Ishikawa (cell line): Measurements from ENCODE around the gene CD84.

Experiments used
- CEBPB ChIP-seq: IDR thresholded peaks from 2 replicates; pipeline ENCODE4 v1.6.1; 2012
- CREB1 ChIP-seq: IDR thresholded peaks from 2 replicates; pipeline ENCODE4 v1.6.1; 2012; ENCODE audit warnings: low read depth
- EGR1 ChIP-seq: IDR thresholded peaks from 2 replicates; pipeline ENCODE4 v1.6.1; 2012
- EP300 ChIP-seq: IDR thresholded peaks from 2 replicates; pipeline ENCODE4 v1.6.1; 2012; ENCODE audit warnings: borderline replicate concordance
- FOXM1 ChIP-seq: IDR thresholded peaks from 2 replicates; pipeline ENCODE4 v1.6.1; 2012; ENCODE audit warnings: low read depth, borderline replicate concordance
- NFIC ChIP-seq: IDR thresholded peaks from 2 replicates; pipeline ENCODE4 v1.6.1; 2012
- RAD21 ChIP-seq: IDR thresholded peaks from 2 replicates; pipeline ENCODE4 v1.6.1; 2012; ENCODE audit warnings: low read depth
- TAF1 ChIP-seq: IDR thresholded peaks from 2 replicates; pipeline ENCODE4 v1.6.1; 2012; ENCODE audit warnings: low read depth, mild to moderate bottlenecking
- TCF12 ChIP-seq: IDR thresholded peaks from 2 replicates; pipeline ENCODE4 v1.6.1; 2012; ENCODE audit warnings: low read depth
- TEAD4 ChIP-seq: IDR thresholded peaks from 2 replicates; pipeline ENCODE4 v1.6.1; 2012
- YY1 ChIP-seq: IDR thresholded peaks from 2 replicates; pipeline ENCODE4 v1.6.1; 2012; ENCODE audit warnings: low read depth
- ZBTB7A ChIP-seq: IDR thresholded peaks from 2 replicates; pipeline ENCODE4 v1.6.1; 2012; ENCODE audit warnings: low read depth
- TF ChIP-seq, protein P1 (sequence below): IDR thresholded peaks from 2 replicates; pipeline ENCODE4 v1.6.1; 2012; ENCODE audit warnings: low read depth, mild to moderate bottlenecking
- TF ChIP-seq, protein P2 (sequence below): IDR thresholded peaks from 2 replicates; pipeline ENCODE4 v1.6.1; 2012
- TF ChIP-seq, protein P3 (sequence below): IDR thresholded peaks from 2 replicates; pipeline ENCODE4 v1.6.1; 2012

CD84 gene

DNA sequence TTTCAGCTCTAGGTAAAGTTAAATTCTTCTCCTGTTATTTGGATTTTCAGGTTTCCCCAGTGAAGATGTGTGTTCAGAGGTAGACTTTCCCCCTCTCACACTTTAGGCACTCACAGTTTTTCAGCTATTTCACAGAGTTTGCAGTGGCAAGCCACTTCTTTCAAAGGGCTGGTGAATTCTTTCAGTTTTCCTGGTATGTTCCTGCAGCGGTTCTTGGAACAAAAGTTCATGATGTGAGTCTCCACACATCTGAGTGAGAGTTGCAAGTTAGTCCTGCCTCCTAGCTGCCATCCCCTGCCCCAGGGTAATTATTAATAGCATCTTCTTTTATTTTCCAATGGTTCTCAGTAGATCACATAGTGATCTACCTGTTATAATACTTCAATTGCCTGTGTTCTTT, 27.3 kb upstream of the CD84 start:
- TF ChIP-seq, protein P1, sequence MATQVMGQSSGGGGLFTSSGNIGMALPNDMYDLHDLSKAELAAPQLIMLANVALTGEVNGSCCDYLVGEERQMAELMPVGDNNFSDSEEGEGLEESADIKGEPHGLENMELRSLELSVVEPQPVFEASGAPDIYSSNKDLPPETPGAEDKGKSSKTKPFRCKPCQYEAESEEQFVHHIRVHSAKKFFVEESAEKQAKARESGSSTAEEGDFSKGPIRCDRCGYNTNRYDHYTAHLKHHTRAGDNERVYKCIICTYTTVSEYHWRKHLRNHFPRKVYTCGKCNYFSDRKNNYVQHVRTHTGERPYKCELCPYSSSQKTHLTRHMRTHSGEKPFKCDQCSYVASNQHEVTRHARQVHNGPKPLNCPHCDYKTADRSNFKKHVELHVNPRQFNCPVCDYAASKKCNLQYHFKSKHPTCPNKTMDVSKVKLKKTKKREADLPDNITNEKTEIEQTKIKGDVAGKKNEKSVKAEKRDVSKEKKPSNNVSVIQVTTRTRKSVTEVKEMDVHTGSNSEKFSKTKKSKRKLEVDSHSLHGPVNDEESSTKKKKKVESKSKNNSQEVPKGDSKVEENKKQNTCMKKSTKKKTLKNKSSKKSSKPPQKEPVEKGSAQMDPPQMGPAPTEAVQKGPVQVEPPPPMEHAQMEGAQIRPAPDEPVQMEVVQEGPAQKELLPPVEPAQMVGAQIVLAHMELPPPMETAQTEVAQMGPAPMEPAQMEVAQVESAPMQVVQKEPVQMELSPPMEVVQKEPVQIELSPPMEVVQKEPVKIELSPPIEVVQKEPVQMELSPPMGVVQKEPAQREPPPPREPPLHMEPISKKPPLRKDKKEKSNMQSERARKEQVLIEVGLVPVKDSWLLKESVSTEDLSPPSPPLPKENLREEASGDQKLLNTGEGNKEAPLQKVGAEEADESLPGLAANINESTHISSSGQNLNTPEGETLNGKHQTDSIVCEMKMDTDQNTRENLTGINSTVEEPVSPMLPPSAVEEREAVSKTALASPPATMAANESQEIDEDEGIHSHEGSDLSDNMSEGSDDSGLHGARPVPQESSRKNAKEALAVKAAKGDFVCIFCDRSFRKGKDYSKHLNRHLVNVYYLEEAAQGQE: no peak
- no peak for TF ChIP-seq EP300
- no peak for TF ChIP-seq TAF1
- no peak for TF ChIP-seq TEAD4
- TF ChIP-seq NFIC: no peak
- no peak for TF ChIP-seq CREB1
- TF ChIP-seq FOXM1: no peak
- no peak for TF ChIP-seq TCF12
- TF ChIP-seq ZBTB7A: no peak
- TF ChIP-seq, protein P2, sequence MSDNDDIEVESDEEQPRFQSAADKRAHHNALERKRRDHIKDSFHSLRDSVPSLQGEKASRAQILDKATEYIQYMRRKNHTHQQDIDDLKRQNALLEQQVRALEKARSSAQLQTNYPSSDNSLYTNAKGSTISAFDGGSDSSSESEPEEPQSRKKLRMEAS: no peak
- no peak for TF ChIP-seq EGR1
- no peak for TF ChIP-seq YY1
- TF ChIP-seq, protein P3, sequence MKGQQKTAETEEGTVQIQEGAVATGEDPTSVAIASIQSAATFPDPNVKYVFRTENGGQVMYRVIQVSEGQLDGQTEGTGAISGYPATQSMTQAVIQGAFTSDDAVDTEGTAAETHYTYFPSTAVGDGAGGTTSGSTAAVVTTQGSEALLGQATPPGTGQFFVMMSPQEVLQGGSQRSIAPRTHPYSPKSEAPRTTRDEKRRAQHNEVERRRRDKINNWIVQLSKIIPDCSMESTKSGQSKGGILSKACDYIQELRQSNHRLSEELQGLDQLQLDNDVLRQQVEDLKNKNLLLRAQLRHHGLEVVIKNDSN: no peak

DNA sequence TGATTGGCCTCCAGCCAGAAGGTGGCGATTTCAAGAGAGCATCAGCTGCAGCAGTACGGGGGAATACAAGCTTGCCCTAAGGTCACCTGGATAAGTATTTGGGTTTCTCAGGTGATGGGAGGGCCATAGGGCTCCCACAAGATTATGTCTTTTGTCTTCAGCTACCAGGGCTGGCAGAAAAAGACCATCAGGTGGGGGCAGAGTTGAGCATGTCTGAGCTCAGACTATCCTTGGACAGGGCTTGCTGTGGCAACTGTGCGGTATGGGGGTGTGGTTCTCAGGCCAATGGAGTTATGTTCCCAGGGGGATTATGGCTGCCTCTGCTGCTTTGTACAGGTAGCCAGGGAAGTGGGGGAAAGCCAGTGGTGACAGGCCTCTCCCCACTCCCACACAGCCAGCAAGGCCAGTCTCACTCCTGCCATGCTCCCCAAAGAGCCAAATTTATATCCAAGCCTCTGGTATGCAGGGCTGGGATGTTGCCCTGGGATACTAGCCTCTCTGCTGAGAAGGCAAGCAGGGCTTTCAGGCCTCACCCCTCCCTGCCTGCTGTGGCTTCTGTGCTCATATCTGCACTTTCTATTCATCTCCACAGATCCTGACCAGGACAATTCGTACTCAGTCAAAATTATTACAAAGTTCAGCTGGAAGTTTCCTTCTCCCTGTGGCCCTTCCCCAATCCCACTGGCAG, 26.6 kb upstream of the CD84 start:
- no peak for TF ChIP-seq EGR1
- no peak for TF ChIP-seq EP300
- no peak for TF ChIP-seq TAF1
- no peak for TF ChIP-seq FOXM1
- TF ChIP-seq NFIC: no peak
- TF ChIP-seq YY1: no peak
- no peak for TF ChIP-seq ZBTB7A
- TF ChIP-seq, protein P1: no peak
- no peak for TF ChIP-seq RAD21
- TF ChIP-seq TCF12: no peak
- no peak for TF ChIP-seq CEBPB
- no peak for TF ChIP-seq CREB1
- TF ChIP-seq, protein P3: no peak
- TF ChIP-seq, protein P2: no peak
- TF ChIP-seq TEAD4: no peak

DNA sequence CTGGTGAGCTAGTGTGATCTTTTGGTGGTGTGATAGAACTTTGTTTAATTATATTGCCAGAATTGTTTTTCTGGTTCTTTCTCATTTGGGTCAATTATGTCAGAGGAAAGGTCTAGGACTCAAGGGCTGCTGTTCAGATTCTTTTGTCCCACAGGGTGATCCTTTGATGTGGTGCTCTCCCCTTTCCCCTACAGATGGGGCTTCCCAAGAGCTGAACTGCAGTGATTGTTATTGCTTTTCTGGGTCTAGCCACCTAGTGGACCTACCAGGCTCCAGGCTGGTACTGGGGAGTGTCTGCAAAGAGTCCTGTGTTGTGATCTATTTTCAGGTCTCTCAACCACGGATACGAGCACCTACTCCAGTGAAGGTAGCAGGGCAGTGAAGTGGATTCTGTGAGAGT, 25.9 kb upstream of the CD84 start:
- TF ChIP-seq, protein P1: no peak
- TF ChIP-seq EGR1 (no peak), RAD21 (no peak), ZBTB7A (no peak), TAF1 (no peak), TEAD4 (no peak), CEBPB (no peak), FOXM1 (no peak), EP300 (no peak), CREB1 (no peak), NFIC (no peak), YY1 (no peak), TCF12 (no peak)
- TF ChIP-seq, protein P3: no peak
- TF ChIP-seq, protein P2: no peak
